Mammary epithelial cell (primary cell): ENCODE results near the gene FXYD2.

Experiments
- CTCF ChIP-seq, 2 donors: IDR thresholded peaks in 1 of 2; conservative IDR thresholded peaks in 1 of 2; 2 replicates each; pipeline ENCODE4 v1.5.1; 2011 to 2012; ENCODE audit warnings: inconsistent platforms in 2 of 2, low read length in 2 of 2, mild to moderate bottlenecking in 2 of 2, control low read depth in 1 of 2, low read depth in 1 of 2; ENCODE audit not compliant: insufficient read depth in 1 of 2; ENCODE audit errors: extremely low read depth in 1 of 2
- EZH2 ChIP-seq: IDR thresholded peaks from 2 replicates; pipeline ENCODE4 v1.6.1; 2012; ENCODE audit warnings: low read length, inconsistent platforms, borderline replicate concordance

- no peak for TF ChIP-seq CTCF (conservative IDR thresholded peaks at IDR 0.05 in 1 of 2, IDR thresholded peaks at IDR 0.05 in 1 of 2; ENCODE audit: extremely low read depth in 1 of 2, insufficient read depth in 1 of 2, low read depth in 1 of 2, low read length in 2 of 2)
- no peak for TF ChIP-seq EZH2
Measured at GRCh38 chr11:117832511-117832910, 8.0 kb upstream of the FXYD2 start.
